ENCODE measurements around the gene CHRM2.

The CHRM2 gene

DNA sequence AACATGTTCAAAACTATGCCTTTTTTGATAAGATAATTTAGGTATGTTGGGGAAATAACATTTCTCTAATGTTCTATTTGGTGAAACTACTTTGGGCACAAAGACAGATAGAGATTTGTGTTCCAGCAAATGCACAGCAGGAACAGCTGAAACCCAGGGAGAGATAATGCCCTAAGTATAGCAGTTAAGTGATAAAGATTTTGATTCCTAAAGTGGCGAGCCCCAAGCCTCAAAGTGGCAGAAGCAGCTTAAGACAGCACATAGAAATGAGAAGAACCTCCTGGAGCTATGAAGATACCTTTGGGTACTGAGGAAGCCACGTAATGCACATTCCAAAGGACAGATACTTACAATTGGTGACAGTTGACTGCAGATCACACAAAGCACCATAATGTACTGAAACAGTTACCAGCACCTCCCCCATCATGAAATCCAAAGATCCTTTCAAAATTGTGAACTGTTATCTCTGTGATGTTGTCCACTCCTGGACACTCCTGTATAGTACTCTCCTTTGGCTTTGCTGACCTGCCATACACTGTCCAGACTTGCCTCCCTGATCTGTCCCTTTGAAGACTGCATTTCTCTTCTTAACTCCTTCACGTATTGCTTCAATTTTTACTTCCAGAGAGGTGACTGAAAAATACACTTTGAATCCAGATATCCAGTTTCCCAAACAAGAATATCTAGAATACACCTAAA is 62.9 kb downstream of the CHRM2 start:
- H3K36me3 ChIP-seq (ENCODE audit: control insufficient read depth, insufficient read depth, low read length) = no peaks in the 10 kb centered on the region
- H3K27ac ChIP-seq (ENCODE audit: low read depth, low read length, severe bottlenecking) = peak overlapping the region; percentile 23
- H3K9me3 ChIP-seq (ENCODE audit: control insufficient read depth, low read length) = no peaks in the 10 kb centered on the region
- H3K4me3 ChIP-seq (ENCODE audit: extremely low read depth, insufficient read depth, low read length, poor library complexity, severe bottlenecking) = no peak overlapping the region
- H3K4me1 ChIP-seq (ENCODE audit: control insufficient read depth, insufficient read depth, low read length, poor library complexity, severe bottlenecking) = peaks cover 7% of the 10 kb centered on the region
- 77 to 93% methylated on average over 3 of the region's 3 CpGs for WGBS, 2 experiments (ENCODE audit: insufficient coverage in 2 of 2)

DNA sequence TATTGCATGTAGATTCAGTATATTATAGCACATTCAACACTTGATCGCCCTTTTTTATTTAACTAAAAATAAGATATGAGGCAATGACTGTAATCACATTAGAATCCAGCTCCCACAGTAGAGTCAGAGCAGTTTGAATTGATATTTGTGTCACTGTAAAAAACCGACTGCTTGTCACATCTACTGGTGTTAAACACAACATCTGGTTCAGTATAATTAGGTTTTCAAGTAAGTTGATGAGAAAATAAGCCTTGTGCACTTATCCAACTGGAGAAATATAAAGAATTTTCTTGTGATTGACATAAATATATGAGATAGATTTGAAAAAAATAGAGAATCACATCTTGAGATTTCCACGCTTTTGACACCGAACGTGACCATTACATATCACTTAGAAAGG is 69.0 kb downstream of the CHRM2 start:
- Histone ChIP-seq H3K27ac (ENCODE audit: low read depth, low read length, severe bottlenecking) (no peak overlapping the region), H3K9me3 (ENCODE audit: control insufficient read depth, low read length) (no peaks in the 10 kb centered on the region), H3K36me3 (ENCODE audit: control insufficient read depth, insufficient read depth, low read length) (no peaks in the 10 kb centered on the region), H3K4me3 (ENCODE audit: extremely low read depth, insufficient read depth, low read length, poor library complexity, severe bottlenecking) (no peak overlapping the region), H3K4me1 (ENCODE audit: control insufficient read depth, insufficient read depth, low read length, poor library complexity, severe bottlenecking) (no peaks in the 10 kb centered on the region)
- no CpG with 5 or more reads among the region's 5 CpGs for WGBS, 2 experiments (ENCODE audit: insufficient coverage in 2 of 2)

DNA sequence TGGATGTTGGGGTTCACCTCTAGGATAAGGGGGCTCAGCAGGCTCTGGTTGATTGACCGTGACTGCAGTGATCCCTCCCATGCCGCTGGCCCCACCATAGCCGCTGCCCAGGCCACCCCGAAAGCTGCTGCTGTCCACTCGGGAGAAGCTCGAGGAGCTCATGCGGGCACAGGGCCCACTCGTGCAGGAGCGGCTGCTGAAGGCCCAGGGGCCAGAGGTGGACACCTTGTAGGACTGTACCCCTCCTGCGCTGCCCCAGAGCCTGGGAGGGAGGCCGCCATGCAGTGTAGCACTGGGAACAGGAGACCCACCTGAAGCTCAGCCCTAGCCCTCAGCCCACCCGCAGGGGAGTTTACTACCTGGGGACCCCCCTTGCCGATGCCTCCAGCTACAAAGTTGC is 70.0 kb downstream of the CHRM2 start:
- no peak overlapping the region for H3K4me3 ChIP-seq (ENCODE audit: extremely low read depth, insufficient read depth, low read length, poor library complexity, severe bottlenecking)
- 95 to 96% methylated on average over 10 to 12 of the region's 13 CpGs for WGBS, 2 experiments (ENCODE audit: insufficient coverage in 2 of 2)
- no peaks in the 10 kb centered on the region for H3K9me3 ChIP-seq (ENCODE audit: control insufficient read depth, low read length)
- no peaks in the 10 kb centered on the region for H3K36me3 ChIP-seq (ENCODE audit: control insufficient read depth, insufficient read depth, low read length)
- H3K4me1 ChIP-seq (ENCODE audit: control insufficient read depth, insufficient read depth, low read length, poor library complexity, severe bottlenecking) = no peaks in the 10 kb centered on the region
- no peak overlapping the region for H3K27ac ChIP-seq (ENCODE audit: low read depth, low read length, severe bottlenecking)

DNA sequence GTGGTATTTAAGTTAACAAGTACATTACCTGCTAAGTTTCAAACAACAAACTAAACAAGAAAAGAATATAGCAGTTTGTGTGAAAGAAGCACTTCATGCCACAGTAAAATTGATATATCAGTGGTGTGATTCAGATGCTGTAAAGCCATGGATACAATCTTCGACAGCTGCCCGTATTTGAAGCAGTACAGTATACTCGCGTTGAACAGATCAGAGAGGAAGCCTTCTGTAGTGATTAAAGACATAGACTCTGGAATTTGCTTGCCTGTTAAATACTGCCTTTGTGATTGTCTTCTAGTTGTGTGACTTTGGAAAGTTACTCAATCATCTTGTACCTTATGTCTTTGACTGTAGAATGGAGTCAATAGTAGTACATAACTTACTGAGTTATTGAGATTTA is 71.7 kb downstream of the CHRM2 start:
- WGBS, 2 experiments (ENCODE audit: insufficient coverage in 2 of 2) = 75 to 90% methylated on average over 4 of the region's 4 CpGs
- H3K4me1 ChIP-seq (ENCODE audit: control insufficient read depth, insufficient read depth, low read length, poor library complexity, severe bottlenecking) = no peaks in the 10 kb centered on the region
- no peaks in the 10 kb centered on the region for H3K9me3 ChIP-seq (ENCODE audit: control insufficient read depth, low read length)
- H3K27ac ChIP-seq (ENCODE audit: low read depth, low read length, severe bottlenecking) = no peak overlapping the region
- no peaks in the 10 kb centered on the region for H3K36me3 ChIP-seq (ENCODE audit: control insufficient read depth, insufficient read depth, low read length)
- H3K4me3 ChIP-seq (ENCODE audit: extremely low read depth, insufficient read depth, low read length, poor library complexity, severe bottlenecking) = no peak overlapping the region

DNA sequence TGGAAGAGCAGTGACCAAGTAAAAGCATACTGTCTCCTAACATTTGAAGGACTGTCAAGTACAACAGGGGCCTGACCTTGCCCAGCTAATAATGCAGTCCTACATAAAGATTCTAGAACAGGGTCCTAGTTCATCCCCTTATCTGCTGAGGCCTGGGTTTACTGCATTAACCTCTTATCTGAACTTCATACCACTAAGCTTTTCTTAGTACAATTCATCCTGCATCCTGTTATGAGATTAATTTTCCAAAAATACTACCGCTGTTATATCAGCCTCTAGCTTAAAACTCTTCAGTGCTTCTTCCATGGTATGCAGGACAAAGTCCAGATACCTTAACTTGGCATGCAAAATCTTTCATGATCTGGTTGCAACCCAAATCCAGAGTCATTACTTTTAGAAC is 72.5 kb downstream of the CHRM2 start:
- no peaks in the 10 kb centered on the region for H3K36me3 ChIP-seq (ENCODE audit: control insufficient read depth, insufficient read depth, low read length)
- no peaks in the 10 kb centered on the region for H3K9me3 ChIP-seq (ENCODE audit: control insufficient read depth, low read length)
- no peaks in the 10 kb centered on the region for H3K4me1 ChIP-seq (ENCODE audit: control insufficient read depth, insufficient read depth, low read length, poor library complexity, severe bottlenecking)
- no peak overlapping the region for H3K4me3 ChIP-seq (ENCODE audit: extremely low read depth, insufficient read depth, low read length, poor library complexity, severe bottlenecking)
- 83 to 100% methylated on average over 1 of the region's 1 CpG for WGBS, 2 experiments (ENCODE audit: insufficient coverage in 2 of 2)
- H3K27ac ChIP-seq (ENCODE audit: low read depth, low read length, severe bottlenecking) = no peak overlapping the region

DNA sequence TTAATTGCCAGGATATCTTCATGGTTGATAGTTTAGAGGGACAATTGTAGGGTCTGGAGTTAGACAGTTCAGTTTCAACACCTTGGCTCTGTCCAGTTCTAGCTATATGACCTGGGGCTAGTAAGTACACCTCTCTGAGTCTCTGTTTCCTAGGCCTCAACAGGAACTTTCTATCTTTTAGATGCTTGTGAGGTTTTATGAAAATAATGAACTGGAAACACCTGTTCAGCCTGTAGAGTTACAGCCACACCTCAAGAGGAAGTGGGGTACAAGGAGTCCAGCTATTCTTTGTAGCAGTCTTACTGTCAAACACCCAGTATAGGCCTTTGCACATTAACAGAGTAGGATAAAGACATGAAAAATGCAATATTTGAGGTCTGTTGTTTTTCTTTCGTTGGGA is 73.4 kb downstream of the CHRM2 start:
- no peaks in the 10 kb centered on the region for H3K36me3 ChIP-seq (ENCODE audit: control insufficient read depth, insufficient read depth, low read length)
- no peaks in the 10 kb centered on the region for H3K9me3 ChIP-seq (ENCODE audit: control insufficient read depth, low read length)
- H3K27ac ChIP-seq (ENCODE audit: low read depth, low read length, severe bottlenecking) = no peak overlapping the region
- no CpG with 5 or more reads among the region's 1 CpG for WGBS, 2 experiments (ENCODE audit: insufficient coverage in 2 of 2)
- H3K4me3 ChIP-seq (ENCODE audit: extremely low read depth, insufficient read depth, low read length, poor library complexity, severe bottlenecking) = no peak overlapping the region
- H3K4me1 ChIP-seq (ENCODE audit: control insufficient read depth, insufficient read depth, low read length, poor library complexity, severe bottlenecking) = no peaks in the 10 kb centered on the region

GRCh38 chr7:136942401-136942800 is 73.9 kb downstream of the CHRM2 start:
- no peak overlapping the region for H3K4me3 ChIP-seq (ENCODE audit: extremely low read depth, insufficient read depth, low read length, poor library complexity, severe bottlenecking)
- H3K36me3 ChIP-seq (ENCODE audit: control insufficient read depth, insufficient read depth, low read length) = no peaks in the 10 kb centered on the region
- no peak overlapping the region for H3K27ac ChIP-seq (ENCODE audit: low read depth, low read length, severe bottlenecking)
- H3K9me3 ChIP-seq (ENCODE audit: control insufficient read depth, low read length) = no peaks in the 10 kb centered on the region
- H3K4me1 ChIP-seq (ENCODE audit: control insufficient read depth, insufficient read depth, low read length, poor library complexity, severe bottlenecking) = no peaks in the 10 kb centered on the region

- H3K4me3 ChIP-seq (ENCODE audit: extremely low read depth, insufficient read depth, low read length, poor library complexity, severe bottlenecking) = no peak overlapping the region
- no peaks in the 10 kb centered on the region for H3K9me3 ChIP-seq (ENCODE audit: control insufficient read depth, low read length)
- no peak overlapping the region for H3K27ac ChIP-seq (ENCODE audit: low read depth, low read length, severe bottlenecking)
- no peaks in the 10 kb centered on the region for H3K36me3 ChIP-seq (ENCODE audit: control insufficient read depth, insufficient read depth, low read length)
- WGBS, 2 experiments (ENCODE audit: insufficient coverage in 2 of 2) = no CpG with 5 or more reads among the region's 1 CpG
- no peaks in the 10 kb centered on the region for H3K4me1 ChIP-seq (ENCODE audit: control insufficient read depth, insufficient read depth, low read length, poor library complexity, severe bottlenecking)
Measured at GRCh38 chr7:136942994-136943393, 74.5 kb downstream of the CHRM2 start.

DNA sequence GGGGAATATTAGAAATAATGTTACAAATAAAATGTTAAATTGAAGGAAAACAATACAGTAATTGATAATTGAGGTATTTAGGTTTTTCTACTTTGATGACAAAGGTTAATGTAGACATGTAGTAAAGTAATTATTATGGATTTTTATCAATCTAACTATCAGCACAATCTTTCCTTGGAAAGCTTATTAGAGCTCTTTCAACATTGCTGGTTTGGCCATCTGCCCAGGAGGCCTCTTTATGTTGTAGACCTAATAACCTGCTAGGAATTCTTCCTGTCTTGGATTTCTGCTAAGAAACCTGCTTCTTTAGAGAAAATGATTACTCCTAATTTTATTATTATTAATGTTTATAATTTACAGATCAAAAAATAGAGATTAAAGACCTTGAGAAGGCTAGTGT is 78.9 kb downstream of the CHRM2 start:
- no peaks in the 10 kb centered on the region for H3K4me1 ChIP-seq (ENCODE audit: control insufficient read depth, insufficient read depth, low read length, poor library complexity, severe bottlenecking)
- H3K4me3 ChIP-seq (ENCODE audit: extremely low read depth, insufficient read depth, low read length, poor library complexity, severe bottlenecking) = no peak overlapping the region
- no peaks in the 10 kb centered on the region for H3K9me3 ChIP-seq (ENCODE audit: control insufficient read depth, low read length)
- no peaks in the 10 kb centered on the region for H3K36me3 ChIP-seq (ENCODE audit: control insufficient read depth, insufficient read depth, low read length)
- no peak overlapping the region for H3K27ac ChIP-seq (ENCODE audit: low read depth, low read length, severe bottlenecking)

DNA sequence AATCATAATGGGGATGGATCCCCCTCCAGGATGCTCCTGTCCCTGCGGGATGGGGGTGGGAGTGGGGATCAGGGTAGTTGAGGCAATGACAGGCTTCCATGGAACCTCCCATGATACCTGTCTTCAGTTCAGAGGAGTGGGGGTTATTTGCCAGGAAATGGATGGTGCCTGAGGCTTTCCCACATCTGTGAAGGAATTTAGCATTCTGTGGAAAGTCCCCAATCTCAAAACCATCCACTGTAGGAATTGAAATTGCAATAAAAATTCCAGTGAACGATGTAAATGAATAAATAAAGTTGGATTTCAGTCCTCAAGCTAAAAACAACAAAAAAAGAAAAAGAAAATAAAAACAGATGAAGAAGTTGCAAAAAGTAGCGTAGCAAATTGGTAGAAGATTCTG is 81.9 kb downstream of the CHRM2 start:
- no peaks in the 10 kb centered on the region for H3K9me3 ChIP-seq (ENCODE audit: control insufficient read depth, low read length)
- H3K27ac ChIP-seq (ENCODE audit: low read depth, low read length, severe bottlenecking) = no peak overlapping the region
- WGBS, 2 experiments (ENCODE audit: insufficient coverage in 2 of 2) = 80 to 100% methylated on average over 1 of the region's 3 CpGs
- H3K4me1 ChIP-seq (ENCODE audit: control insufficient read depth, insufficient read depth, low read length, poor library complexity, severe bottlenecking) = peaks cover 6% of the 10 kb centered on the region
- H3K36me3 ChIP-seq (ENCODE audit: control insufficient read depth, insufficient read depth, low read length) = no peaks in the 10 kb centered on the region
- H3K4me3 ChIP-seq (ENCODE audit: extremely low read depth, insufficient read depth, low read length, poor library complexity, severe bottlenecking) = no peak overlapping the region

DNA sequence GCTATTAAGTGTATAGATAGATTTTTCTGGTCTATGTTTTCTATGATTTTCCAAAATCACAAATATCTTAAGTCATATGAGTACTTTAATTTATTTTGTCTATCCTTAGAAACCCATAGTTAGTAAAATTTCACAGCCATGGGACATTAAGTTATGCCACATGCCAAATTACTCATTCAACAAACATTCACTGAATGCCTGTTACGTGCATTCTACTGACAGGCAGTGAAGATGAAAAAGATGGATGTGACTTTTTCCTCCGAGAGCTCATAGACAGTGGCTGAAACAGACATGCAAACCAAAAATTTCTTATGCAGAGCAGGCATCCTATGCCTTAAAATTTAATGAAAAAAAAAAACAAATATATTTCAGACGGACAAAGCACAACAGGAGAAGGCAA is 84.9 kb downstream of the CHRM2 start:
- no peak overlapping the region for H3K27ac ChIP-seq (ENCODE audit: low read depth, low read length, severe bottlenecking)
- H3K4me1 ChIP-seq (ENCODE audit: control insufficient read depth, insufficient read depth, low read length, poor library complexity, severe bottlenecking) = peaks cover 14% of the 10 kb centered on the region
- H3K4me3 ChIP-seq (ENCODE audit: extremely low read depth, insufficient read depth, low read length, poor library complexity, severe bottlenecking) = no peak overlapping the region
- no peaks in the 10 kb centered on the region for H3K9me3 ChIP-seq (ENCODE audit: control insufficient read depth, low read length)
- 74 to 83% methylated on average over 2 to 3 of the region's 3 CpGs for WGBS, 2 experiments (ENCODE audit: insufficient coverage in 2 of 2)
- no peaks in the 10 kb centered on the region for H3K36me3 ChIP-seq (ENCODE audit: control insufficient read depth, insufficient read depth, low read length)
